SH-SY5Y (cell line): ENCODE data around the gene FAM13A.

Experiments used
- GATA2 ChIP-seq: IDR thresholded peaks from 2 replicates; pipeline ENCODE4 v1.6.1; 2011; ENCODE audit warnings: mild to moderate bottlenecking, low read depth, low read length
- GATA3 ChIP-seq: IDR thresholded peaks from 2 replicates; pipeline ENCODE4 v1.6.1; 2011; ENCODE audit warnings: low read depth, mild to moderate bottlenecking, low read length, moderate library complexity

DNA sequence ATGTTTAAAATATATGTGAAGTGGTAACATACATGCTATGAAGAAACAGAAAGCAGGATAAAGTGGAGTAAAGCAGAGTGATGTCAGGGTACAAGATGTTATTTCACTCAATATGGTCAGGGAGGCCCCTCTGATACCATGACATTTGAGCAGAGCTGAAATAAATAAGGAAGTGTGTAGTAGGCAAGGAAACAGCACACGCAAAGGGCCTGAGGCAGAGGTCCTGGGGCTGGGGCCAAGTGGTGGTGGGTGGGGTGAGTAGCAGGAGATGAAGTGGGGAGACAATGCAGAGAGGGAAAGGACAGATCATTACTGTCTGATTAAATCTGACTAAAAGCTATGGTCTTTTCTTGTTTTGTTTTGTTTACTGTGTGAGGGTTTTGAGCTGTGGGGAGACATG, 61.1 kb downstream of the FAM13A start:
- no peak for TF ChIP-seq GATA2
- no peak for TF ChIP-seq GATA3
